Loucy (cell line): ENCODE measurements around the gene FKBP8.

Experiments
- CTCF ChIP-seq: fragments of 200-600 bp; sonication (generic); conservative IDR thresholded peaks from 2 replicates; pipeline ENCODE4 v1.5.1; 2014; ENCODE audit warnings: mild to moderate bottlenecking, antibody characterized with exemption, low read length
- EZH2phosphoT487 ChIP-seq: fragments of 200-600 bp; IDR thresholded peaks from 2 replicates; pipeline ENCODE4 v1.6.1; 2018; ENCODE audit warnings: antibody characterized with exemption, mild to moderate bottlenecking, moderate library complexity, borderline replicate concordance

- TF ChIP-seq CTCF (no peak), EZH2phosphoT487 (no peak)
These were observed 46.5 kb downstream of the FKBP8 start for GRCh38 chr19:18496980-18497256.
